HUES64 (cell line): ENCODE data around the gene TMEM8B.

ENCODE experiments used
- H3K27ac ChIP-seq: 2 replicates; pipeline ENCODE4 v1.7.0; 2013; ENCODE audit warnings: low read depth, low read length, inconsistent platforms
- H3K27me3 ChIP-seq: 2 replicates; pipeline ENCODE4 v1.6.1; 2013; ENCODE audit warnings: mild to moderate bottlenecking, low read length; ENCODE audit not compliant: insufficient read depth
- H3K36me3 ChIP-seq: 2 replicates; pipeline ENCODE4 v1.6.1; 2013; ENCODE audit warnings: mild to moderate bottlenecking, low read length; ENCODE audit not compliant: insufficient read depth
- H3K4me1 ChIP-seq: 2 replicates; pipeline ENCODE4 v1.6.1; 2013; ENCODE audit warnings: mild to moderate bottlenecking, low read length, moderate library complexity; ENCODE audit not compliant: insufficient read depth
- H3K4me3 ChIP-seq: 2 replicates; pipeline ENCODE4 v1.5.1; 2013; ENCODE audit warnings: mild to moderate bottlenecking, low read length, moderate library complexity
- H3K9ac ChIP-seq: 2 replicates; pipeline ENCODE4 v1.6.1; 2013; ENCODE audit warnings: mild to moderate bottlenecking, low read depth, low read length
- H3K9me3 ChIP-seq: 2 replicates; pipeline ENCODE4 v1.6.1; 2013; ENCODE audit warnings: low read depth, low read length; ENCODE audit not compliant: insufficient read depth
- WGBS: fragments of 150-250, 120-280 bp; methylation state at CpG from one replicate; pipeline ENCODE4 v1.1.7; 2013; ENCODE audit warnings: missing lambda C conversion rate; 5-methylcytosine and 5-hydroxymethylcytosine counted together

Gene TMEM8B

DNA sequence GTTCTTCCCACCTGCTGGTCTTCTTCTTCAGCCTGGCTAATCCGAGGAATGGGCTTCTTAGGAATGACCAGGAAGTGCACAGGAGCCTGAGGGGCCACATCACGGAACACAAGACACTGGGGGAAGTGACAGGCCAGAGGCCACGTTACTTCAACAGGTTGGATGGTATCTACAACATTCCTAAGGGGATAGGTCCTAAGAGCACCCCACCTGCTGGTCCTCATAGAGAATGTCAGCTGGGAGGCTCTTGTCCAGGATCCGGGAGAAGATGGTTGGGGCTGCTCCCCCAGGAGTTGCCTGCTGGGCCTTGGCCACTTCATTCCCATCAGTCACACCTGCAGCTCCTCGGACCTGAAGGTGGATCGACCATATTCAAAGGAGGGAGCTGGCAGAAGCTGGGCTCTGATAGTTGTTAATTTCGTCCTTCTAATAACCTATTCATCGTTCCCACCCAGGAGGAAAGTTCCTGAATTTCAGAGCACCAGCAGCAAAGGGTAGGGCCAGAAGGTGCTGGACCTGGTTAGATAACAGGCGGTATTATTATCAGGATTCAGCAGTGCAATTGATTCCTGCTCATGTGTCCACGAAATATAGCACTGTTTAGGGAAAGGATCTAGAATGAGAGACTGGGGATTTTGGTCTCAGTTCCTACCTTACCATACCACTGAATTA lies 15.5 kb upstream of the TMEM8B start:
- Histone ChIP-seq H3K9me3 (no peaks in the 10 kb centered on the region), H3K4me1 (peaks cover 15% of the 10 kb centered on the region), H3K9ac (no peak overlapping the region; the same call in 1 of the 2 replicates), H3K36me3 (peaks cover 10% of the 10 kb centered on the region), H3K27ac (peak overlapping the region; percentile 97; the same call in 1 of the 2 replicates), H3K4me3 (peak overlapping the region; percentile 72), H3K27me3 (0 out of 2 replicates have a peak, but pooled peaks cover 3% of the 10 kb centered on the region)
- 82% methylated on average over 10 of the region's 10 CpGs for WGBS

DNA sequence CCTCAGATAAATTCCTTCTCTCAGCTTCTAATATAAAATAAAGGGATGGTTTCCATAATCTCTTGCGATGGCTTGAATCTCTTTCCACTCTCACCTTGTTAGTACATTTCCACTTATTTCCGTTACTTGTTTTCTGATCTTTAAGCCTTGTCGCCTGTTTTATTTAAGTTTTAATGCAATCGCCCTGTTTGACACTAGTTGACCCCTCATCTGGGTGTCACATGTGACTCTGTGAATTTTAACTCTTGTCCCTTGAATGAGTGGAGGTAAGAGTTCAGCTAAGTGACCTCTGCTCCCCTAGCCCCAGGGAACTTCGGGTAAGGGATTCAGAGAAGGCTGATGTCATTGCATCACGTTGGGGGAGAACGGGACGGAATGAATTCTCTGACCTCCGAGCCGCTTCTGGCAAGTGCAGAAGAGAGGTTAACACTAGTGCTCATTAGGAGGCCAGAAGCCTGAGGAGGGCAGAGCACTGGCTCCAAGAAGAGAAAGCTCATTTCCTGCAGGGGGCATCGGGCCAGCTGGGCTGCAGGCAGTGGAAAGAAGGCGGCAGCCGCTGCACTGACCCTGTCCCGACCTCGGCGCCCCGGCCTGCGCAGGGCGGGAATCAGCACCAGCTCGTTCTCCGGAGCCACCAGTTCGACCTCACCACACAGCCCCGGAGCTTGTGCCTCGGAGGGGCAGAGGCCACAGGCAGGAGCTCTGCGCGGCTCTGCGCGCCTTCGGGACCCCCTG lies 14.8 kb upstream of the TMEM8B start:
- Histone ChIP-seq H3K9me3 (no peaks in the 10 kb centered on the region), H3K9ac (peak overlapping the region; percentile 90), H3K27me3 (0 out of 2 replicates have a peak, but pooled peaks cover 3% of the 10 kb centered on the region), H3K36me3 (peaks cover 3% of the 10 kb centered on the region), H3K4me1 (peaks cover 15% of the 10 kb centered on the region), H3K4me3 (peak overlapping the region; percentile 72), H3K27ac (peak overlapping the region; percentile 97)
- 11% methylated on average over 29 of the region's 29 CpGs for WGBS

DNA sequence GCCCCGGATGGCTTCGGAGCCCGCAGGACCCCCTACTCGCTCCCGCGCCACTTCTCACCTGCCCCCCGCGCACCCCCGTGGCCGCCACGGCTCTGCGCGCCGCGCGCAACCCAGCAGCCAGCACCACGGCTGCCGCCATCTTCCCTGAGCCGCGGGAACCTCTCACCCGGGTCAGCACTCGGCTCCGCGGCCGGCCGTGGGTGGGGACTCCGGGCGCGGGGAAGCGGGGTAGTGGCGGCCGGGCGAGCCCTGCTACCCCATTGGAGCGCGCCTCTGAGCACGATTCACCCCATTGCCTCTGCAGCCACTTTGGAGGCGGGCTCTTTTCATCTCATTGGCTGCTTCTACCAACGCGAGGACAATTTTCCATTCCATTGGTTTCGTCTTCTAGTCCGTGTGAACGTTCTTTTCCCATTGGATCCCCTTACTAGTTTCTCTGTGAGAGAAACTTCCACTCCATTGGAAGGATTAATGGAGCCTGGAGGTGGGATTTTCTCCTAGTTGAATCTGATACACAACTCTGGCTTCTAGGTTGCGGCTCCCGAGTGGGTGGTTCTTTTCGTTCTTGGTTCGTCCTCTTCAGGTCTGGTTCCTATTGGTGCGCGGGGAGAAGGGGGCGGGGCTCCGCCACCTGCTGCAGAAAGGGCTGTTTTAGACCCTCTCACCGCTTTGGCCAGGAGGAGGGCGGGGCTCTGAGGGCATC lies 14.0 kb upstream of the TMEM8B start, which contains the start of gene HINT2:
Gene HINT2, minus strand, starts transcription at position 202 of the 703 bp plus-strand sequence. Its CDS starts 63 bp downstream, at position 139.
- Histone ChIP-seq H3K36me3 (no peaks in the 10 kb centered on the region), H3K27me3 (0 out of 2 replicates have a peak, but pooled peaks cover 3% of the 10 kb centered on the region), H3K27ac (peak within 1 kb of the TSS; percentile 97), H3K4me3 (peak within 1 kb of the TSS; percentile 72), H3K4me1 (peaks cover 15% of the 10 kb centered on the region), H3K9ac (peak within 1 kb of the TSS; percentile 90), H3K9me3 (no peaks in the 10 kb centered on the region)
- whole genome bisulfite sequencing = under 1% methylated on average over 52 of the region's 52 CpGs

DNA sequence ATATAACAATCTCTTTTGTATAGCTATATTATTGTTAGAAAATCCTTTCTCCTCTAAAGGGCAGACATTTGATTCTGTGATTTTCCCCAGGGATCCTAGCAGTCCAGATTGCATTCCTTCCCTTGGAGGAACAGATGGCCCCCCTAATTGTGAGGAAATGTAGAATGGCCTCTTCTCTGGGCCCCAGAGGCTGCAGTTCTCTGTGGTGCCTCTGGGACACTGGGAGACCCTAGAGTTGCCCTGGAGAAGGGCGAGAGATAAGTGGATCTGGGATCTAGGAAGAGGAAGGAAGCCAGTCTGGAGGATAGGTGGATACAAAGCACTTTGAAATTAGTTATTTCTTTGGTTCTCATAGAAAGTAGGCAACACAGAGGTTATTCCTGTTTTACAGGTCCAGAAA lies 12.3 kb upstream of the TMEM8B start:
- WGBS = 70% methylated on average over 1 of the region's 1 CpG
- Histone ChIP-seq H3K27ac (no peak overlapping the region), H3K4me1 (peaks cover 15% of the 10 kb centered on the region), H3K27me3 (no peaks in the 10 kb centered on the region), H3K9ac (no peak overlapping the region), H3K4me3 (no peak overlapping the region), H3K9me3 (no peaks in the 10 kb centered on the region), H3K36me3 (no peaks in the 10 kb centered on the region)

DNA sequence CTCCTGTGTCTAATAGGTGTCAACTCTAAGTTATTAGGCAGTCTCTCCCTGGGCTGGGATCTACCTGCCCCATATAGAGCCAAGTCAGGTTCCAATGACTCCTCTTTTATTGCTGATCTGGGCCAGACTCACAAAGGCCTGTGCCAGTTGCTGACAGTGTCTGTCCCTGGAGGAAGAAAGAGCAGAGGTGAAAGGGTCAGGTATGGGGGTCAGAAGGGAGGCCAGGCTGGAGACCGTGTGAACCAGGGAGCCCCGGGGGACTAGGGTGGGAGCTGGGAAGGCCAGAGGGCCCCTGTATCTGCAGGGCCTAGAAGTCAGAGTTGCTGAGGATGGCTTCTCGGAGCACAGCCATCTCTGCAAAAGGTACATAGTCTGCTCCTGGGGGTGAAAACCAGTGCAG lies 10.7 kb upstream of the TMEM8B start:
- H3K4me1 ChIP-seq = peaks cover 18% of the 10 kb centered on the region
- H3K36me3 ChIP-seq = no peaks in the 10 kb centered on the region
- H3K27me3 ChIP-seq = no peaks in the 10 kb centered on the region
- H3K9ac ChIP-seq = no peak overlapping the region
- H3K4me3 ChIP-seq = no peak overlapping the region
- no peaks in the 10 kb centered on the region for H3K9me3 ChIP-seq
- WGBS = 87% methylated on average over 3 of the region's 3 CpGs
- no peak overlapping the region for H3K27ac ChIP-seq

DNA sequence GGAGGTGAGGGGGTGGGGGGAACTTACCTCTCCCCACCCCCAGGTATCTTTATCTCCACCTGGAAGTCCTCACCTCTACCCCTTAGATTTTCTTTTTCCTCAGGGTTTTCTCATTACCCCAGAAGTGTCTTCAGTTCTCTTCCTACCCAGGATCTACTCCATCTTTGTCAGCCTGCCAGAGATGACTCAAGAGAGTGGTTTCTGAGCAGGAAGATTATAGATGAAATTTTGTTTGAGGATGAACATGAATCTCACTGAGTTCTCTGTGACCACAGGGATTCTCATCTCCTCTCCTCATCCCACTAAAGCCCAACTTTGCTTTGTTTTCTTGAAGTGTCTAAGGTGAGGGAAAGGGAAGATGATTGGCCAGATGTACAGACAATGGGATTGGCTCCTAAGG lies 9.0 kb upstream of the TMEM8B start:
- no peaks in the 10 kb centered on the region for H3K9me3 ChIP-seq
- H3K4me1 ChIP-seq = peaks cover 11% of the 10 kb centered on the region
- no peak overlapping the region for H3K9ac ChIP-seq
- H3K4me3 ChIP-seq = no peak overlapping the region
- no peaks in the 10 kb centered on the region for H3K27me3 ChIP-seq
- H3K27ac ChIP-seq = no peak overlapping the region
- H3K36me3 ChIP-seq = no peaks in the 10 kb centered on the region

DNA sequence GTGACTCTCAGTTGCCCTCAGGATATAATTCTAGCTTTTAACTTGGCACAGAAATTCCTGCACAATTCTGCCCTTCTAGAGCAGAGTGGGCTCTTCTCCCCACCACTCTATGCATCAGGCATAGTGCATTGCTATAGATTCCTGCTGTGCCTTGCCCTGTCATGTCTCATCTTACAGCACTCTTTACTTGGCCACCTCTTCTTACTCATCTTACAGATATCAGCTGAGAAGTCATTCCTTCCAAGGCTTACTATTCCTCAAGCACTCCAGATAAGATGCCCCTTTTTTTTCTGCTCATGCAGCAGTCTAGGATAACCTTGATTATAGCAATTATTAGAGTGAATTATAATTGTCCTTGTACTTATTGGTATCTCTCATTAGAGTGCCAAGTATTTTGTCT lies 6.1 kb upstream of the TMEM8B start:
- Histone ChIP-seq H3K27me3 (no peaks in the 10 kb centered on the region), H3K27ac (no peak overlapping the region)

DNA sequence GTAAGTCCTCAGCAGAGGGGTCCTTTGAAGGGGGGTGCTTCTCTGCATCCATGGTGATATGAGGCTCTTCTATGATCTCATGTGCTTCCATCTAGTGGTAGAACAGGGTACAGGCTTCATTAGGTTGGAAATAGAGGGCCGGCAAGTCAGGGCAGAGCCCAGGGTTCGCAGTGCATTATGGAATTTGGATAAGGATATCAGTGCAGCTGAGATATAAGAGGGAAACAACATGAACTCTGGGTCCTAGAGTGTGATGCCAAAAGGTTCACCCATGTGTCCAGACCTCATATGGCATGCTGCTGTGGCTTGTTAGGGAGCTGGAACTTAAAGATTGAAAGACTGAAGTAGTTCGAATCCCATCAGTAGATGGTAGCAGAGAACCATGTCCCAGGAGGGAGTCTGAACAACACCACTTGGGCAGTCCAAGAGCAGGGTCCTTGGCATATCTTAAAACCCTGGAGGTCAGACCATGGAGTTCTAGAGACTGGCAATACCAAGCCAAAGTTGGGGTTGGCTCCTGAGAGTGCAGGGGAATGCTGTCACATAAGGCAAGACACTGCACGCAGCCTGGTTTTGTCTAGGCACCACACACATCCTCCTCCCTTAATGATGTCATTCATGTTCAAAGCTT lies 2.8 kb upstream of the TMEM8B start:
- Histone ChIP-seq H3K27me3 (no peaks in the 10 kb centered on the region), H3K27ac (no peak overlapping the region), H3K36me3 (no peaks in the 10 kb centered on the region), H3K9ac (no peak overlapping the region), H3K4me3 (no peak overlapping the region), H3K9me3 (no peaks in the 10 kb centered on the region), H3K4me1 (peaks cover 11% of the 10 kb centered on the region)
- WGBS = 60% methylated on average over 4 of the region's 4 CpGs

More for the DNA sequence above, 6.1 kb upstream of the TMEM8B start:
- H3K4me3 ChIP-seq = no peak overlapping the region
- no peaks in the 10 kb centered on the region for H3K9me3 ChIP-seq
- peaks cover 9% of the 10 kb centered on the region for H3K4me1 ChIP-seq
- no peak overlapping the region for H3K9ac ChIP-seq
- no peaks in the 10 kb centered on the region for H3K36me3 ChIP-seq

DNA sequence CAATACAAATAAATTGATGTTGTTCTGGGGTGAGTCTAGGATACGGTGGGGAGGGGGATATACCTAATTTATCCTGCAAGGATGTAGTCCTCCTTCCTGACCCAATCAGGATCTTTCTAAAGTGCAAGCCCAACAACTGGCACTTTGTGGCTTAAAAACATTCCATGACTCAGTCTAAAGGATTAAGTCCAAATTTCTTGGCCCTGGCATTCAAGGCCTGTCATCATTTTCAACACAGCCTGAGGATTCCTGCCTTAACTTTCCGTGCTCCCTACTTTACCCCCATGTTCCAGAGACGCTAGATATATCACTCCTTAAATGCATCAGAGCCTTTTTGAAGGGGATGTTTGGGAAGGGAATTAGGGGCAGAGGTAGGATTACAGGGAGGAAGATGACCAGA lies 1.5 kb upstream of the TMEM8B start:
- Histone ChIP-seq H3K36me3 (no peaks in the 10 kb centered on the region), H3K27ac (no peak overlapping the region), H3K4me3 (no peak overlapping the region), H3K4me1 (peaks cover 11% of the 10 kb centered on the region), H3K27me3 (no peaks in the 10 kb centered on the region), H3K9ac (no peak overlapping the region), H3K9me3 (no peaks in the 10 kb centered on the region)
- WGBS = 97% methylated on average over 2 of the region's 3 CpGs

DNA sequence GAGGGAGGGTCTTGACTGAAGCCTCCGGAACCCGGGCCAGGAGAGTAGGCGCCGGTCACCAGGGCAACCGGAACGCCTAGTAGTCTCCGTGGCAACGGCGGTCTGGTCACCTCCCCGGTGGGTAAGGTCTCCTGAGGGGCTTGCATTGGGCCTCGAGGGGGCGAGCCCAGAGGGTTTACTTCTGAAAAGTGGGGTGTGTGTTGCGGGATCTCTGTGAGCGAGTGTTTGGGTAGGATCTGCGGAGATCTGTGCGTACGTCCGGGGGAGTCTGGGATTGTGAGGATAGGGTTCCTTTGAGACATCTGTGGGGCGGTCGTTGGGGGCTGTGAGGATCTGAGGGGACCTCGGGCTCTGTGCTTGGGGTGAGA lies 328 bp upstream of the TMEM8B start, which contains the start of gene FAM221B:
Gene FAM221B, minus strand, starts transcription at position 17 of the 368 bp plus-strand sequence. CDS start 2,571 bp downstream, outside the sequence.
- Histone ChIP-seq H3K36me3 (no peaks in the 10 kb centered on the region), H3K4me3 (peak within 1 kb of the TSS; percentile 70), H3K9ac (peak within 1 kb of the TSS; percentile 43), H3K27me3 (no peaks in the 10 kb centered on the region), H3K27ac (no peak within 1 kb of the TSS; the same call in 1 of the 2 replicates), H3K9me3 (no peaks in the 10 kb centered on the region), H3K4me1 (peaks cover 2% of the 10 kb centered on the region; the same call in 1 of the 2 replicates)
- 5% methylated on average over 21 of the region's 21 CpGs for WGBS
